ENCODE results near the gene KIAA0319L. TPM values are rescaled to one million over a fixed set of nuclear protein-coding genes. Genes with fewer than 3 reads are reported as not detected.

KIAA0319L gene
- total and polyA plus RNA-seq, 2 experiments from 2014 or later = 27.2 to 75.1 TPM

DNA sequence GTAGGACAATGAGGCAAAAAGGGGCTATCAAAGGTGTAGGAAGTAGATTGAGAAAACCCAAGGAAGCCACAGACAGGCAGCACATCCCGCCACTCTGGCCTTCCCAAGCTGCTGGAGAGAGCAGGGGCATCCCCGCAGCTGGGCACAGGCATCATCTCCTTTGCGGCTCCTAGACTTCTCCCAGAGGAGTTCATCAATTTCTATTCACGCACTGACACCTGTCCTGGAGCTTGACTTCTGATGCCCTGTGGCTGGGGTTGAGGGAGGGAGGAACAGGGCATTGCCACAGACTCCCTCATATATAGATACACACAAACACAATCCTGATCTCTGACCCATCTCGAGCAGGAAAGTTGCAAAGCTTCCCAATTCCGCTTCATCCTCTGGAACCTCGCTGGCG is 14.1 kb upstream of the KIAA0319L start (continued):
- TF ChIP-seq, protein P1, sequence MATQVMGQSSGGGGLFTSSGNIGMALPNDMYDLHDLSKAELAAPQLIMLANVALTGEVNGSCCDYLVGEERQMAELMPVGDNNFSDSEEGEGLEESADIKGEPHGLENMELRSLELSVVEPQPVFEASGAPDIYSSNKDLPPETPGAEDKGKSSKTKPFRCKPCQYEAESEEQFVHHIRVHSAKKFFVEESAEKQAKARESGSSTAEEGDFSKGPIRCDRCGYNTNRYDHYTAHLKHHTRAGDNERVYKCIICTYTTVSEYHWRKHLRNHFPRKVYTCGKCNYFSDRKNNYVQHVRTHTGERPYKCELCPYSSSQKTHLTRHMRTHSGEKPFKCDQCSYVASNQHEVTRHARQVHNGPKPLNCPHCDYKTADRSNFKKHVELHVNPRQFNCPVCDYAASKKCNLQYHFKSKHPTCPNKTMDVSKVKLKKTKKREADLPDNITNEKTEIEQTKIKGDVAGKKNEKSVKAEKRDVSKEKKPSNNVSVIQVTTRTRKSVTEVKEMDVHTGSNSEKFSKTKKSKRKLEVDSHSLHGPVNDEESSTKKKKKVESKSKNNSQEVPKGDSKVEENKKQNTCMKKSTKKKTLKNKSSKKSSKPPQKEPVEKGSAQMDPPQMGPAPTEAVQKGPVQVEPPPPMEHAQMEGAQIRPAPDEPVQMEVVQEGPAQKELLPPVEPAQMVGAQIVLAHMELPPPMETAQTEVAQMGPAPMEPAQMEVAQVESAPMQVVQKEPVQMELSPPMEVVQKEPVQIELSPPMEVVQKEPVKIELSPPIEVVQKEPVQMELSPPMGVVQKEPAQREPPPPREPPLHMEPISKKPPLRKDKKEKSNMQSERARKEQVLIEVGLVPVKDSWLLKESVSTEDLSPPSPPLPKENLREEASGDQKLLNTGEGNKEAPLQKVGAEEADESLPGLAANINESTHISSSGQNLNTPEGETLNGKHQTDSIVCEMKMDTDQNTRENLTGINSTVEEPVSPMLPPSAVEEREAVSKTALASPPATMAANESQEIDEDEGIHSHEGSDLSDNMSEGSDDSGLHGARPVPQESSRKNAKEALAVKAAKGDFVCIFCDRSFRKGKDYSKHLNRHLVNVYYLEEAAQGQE (IDR thresholded peaks at IDR 0.05; ENCODE audit: unreplicated experiment) = no peak
- no peak for TF ChIP-seq ZNF331 (CRISPR knock-in tag; IDR thresholded peaks at IDR 0.05; ENCODE audit: low read depth)
- TF ChIP-seq STAT1 (IDR thresholded peaks at IDR 0.05; ENCODE audit: unreplicated experiment) = no peak

GRCh38 chr1:35570589-35571137 is 13.5 kb upstream of the KIAA0319L start:
- Mint-ChIP-seq H3K27ac (no peak overlapping the region), H3K9me3 (no peaks in the 10 kb centered on the region; the same call in 2 of the 3 replicates), H3K4me1 (peaks cover 18% of the 10 kb centered on the region), H3K27me3 (ENCODE audit: insufficient read depth, low read depth, poor library complexity) (peaks cover 57% of the 10 kb centered on the region), H3K4me3 (no peak overlapping the region), H3K36me3 (ENCODE audit: low read depth) (peaks cover 9% of the 10 kb centered on the region; the same call in 1 of the 3 replicates)
- no peaks in the 10 kb centered on the region for H3K9me2 ChIP-seq (ENCODE audit: insufficient read depth)
- H3K79me2 ChIP-seq (replicated peaks; ENCODE audit: insufficient read depth) = no peaks in the 10 kb centered on the region
- no peak overlapping the region for H3K4me3 ChIP-seq
- DNase-seq (ENCODE audit: low spot score) = no peak
- ATAC-seq = no peak
- no peak overlapping the region for H3K27ac ChIP-seq (ENCODE audit: low read depth)
- peaks cover 20% of the 10 kb centered on the region for H3F3A ChIP-seq (replicated peaks; ENCODE audit: low read depth)
- no peaks in the 10 kb centered on the region; the same call in 1 of the 2 replicates for H4K20me1 ChIP-seq (replicated peaks; ENCODE audit: insufficient read depth)
- no peak overlapping the region for H3K4me2 ChIP-seq
- H3K27me3 ChIP-seq (ENCODE audit: insufficient read depth) = peaks cover 77% of the 10 kb centered on the region
- H3K4me1 ChIP-seq (ENCODE audit: insufficient read depth) = peaks cover 18% of the 10 kb centered on the region
- no peaks in the 10 kb centered on the region; the same call in 1 of the 2 replicates for H3K36me3 ChIP-seq (ENCODE audit: insufficient read depth)
- no peak overlapping the region for H2AFZ ChIP-seq
- TF ChIP-seq CREB1 (CRISPR knock-in tag; IDR thresholded peaks at IDR 0.05; ENCODE audit: low read depth) = no peak
- TF ChIP-seq STAT1 (IDR thresholded peaks at IDR 0.05; ENCODE audit: unreplicated experiment) = no peak
- TF ChIP-seq ZNF331 (CRISPR knock-in tag; IDR thresholded peaks at IDR 0.05; ENCODE audit: low read depth) = no peak
- no peak for TF ChIP-seq ZNF462 (CRISPR knock-in tag; IDR thresholded peaks at IDR 0.05)
- TF ChIP-seq POLR2AphosphoS5 (IDR thresholded peaks at IDR 0.05; ENCODE audit: low read depth) = no peak
- no peak for TF ChIP-seq CTCF (conservative IDR thresholded peaks at IDR 0.05; ENCODE audit: low read depth in 2 of 2)
- TF ChIP-seq EZH2 (IDR thresholded peaks at IDR 0.05; ENCODE audit: low read depth, unreplicated experiment) = no peak
- TF ChIP-seq, protein P2, sequence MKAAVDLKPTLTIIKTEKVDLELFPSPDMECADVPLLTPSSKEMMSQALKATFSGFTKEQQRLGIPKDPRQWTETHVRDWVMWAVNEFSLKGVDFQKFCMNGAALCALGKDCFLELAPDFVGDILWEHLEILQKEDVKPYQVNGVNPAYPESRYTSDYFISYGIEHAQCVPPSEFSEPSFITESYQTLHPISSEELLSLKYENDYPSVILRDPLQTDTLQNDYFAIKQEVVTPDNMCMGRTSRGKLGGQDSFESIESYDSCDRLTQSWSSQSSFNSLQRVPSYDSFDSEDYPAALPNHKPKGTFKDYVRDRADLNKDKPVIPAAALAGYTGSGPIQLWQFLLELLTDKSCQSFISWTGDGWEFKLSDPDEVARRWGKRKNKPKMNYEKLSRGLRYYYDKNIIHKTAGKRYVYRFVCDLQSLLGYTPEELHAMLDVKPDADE (IDR thresholded peaks at IDR 0.05) = no peak

Measured in GM23338 (cell line).